Measurements from ENCODE around the gene GINS3. TPM values are rescaled to one million over a fixed set of nuclear protein-coding genes. Genes with fewer than 3 reads are reported as not detected.

GINS3 gene
- total RNA-seq, 1 experiment from 2014 or later = 11.3 TPM

- no peak overlapping the region for H3K27ac ChIP-seq
- TF ChIP-seq CTCF (conservative IDR thresholded peaks at IDR 0.05) (peak; percentile 69), EZH2 (IDR thresholded peaks at IDR 0.05; ENCODE audit: low read depth) (no peak)
- H3K9me3 ChIP-seq (ENCODE audit: insufficient read depth, low read depth) = no peaks in the 10 kb centered on the region
- CTCF ChIA-PET = no interaction called here
- H3K4me3 ChIP-seq = no peak overlapping the region
- H3K79me2 ChIP-seq (ENCODE audit: low read depth) = no peaks in the 10 kb centered on the region
- no peaks in the 10 kb centered on the region for H3K27me3 ChIP-seq (ENCODE audit: insufficient read depth, low read depth)
- DNase-seq = no peak
- H4K20me1 ChIP-seq (ENCODE audit: insufficient read depth) = no peaks in the 10 kb centered on the region
- 0 out of 2 replicates have a peak, but pooled peaks cover 4% of the 10 kb centered on the region for H3K4me1 ChIP-seq (replicated peaks; ENCODE audit: insufficient read depth)
- no peak overlapping the region for H2AFZ ChIP-seq
- H3K9me2 ChIP-seq (ENCODE audit: insufficient read depth) = no peaks in the 10 kb centered on the region; the same call in 1 of the 2 replicates
- H3K4me2 ChIP-seq = no peak overlapping the region
- no TSS peak for BruUV-seq (replicated peaks)
- no peaks in the 10 kb centered on the region for H3K36me3 ChIP-seq (ENCODE audit: low read depth)
- intact Hi-C loops (cut with micrococcal nuclease; ENCODE audit: unreplicated experiment) = loop anchor here (2.0 kb wide), 1 partner anchor 141 kb away; no protein-coding TSS in a partner anchor
- H3F3A ChIP-seq (ENCODE audit: insufficient read depth, low read depth) = no peaks in the 10 kb centered on the region
- POLR2A ChIA-PET (ENCODE audit: unreplicated experiment) = no interaction called here
Measured at GRCh38 chr16:58345574-58346354, 46.5 kb upstream of the GINS3 start.

- ChIA-PET POLR2A (ENCODE audit: unreplicated experiment) (no interaction called here), CTCF (no interaction called here)
- H4K20me1 ChIP-seq (ENCODE audit: insufficient read depth) = no peaks in the 10 kb centered on the region
- H3K4me3 ChIP-seq = no peak overlapping the region
- TF ChIP-seq CTCF (conservative IDR thresholded peaks at IDR 0.05) (no peak), EZH2 (IDR thresholded peaks at IDR 0.05; ENCODE audit: low read depth) (no peak)
- no peak for DNase-seq
- H3K4me2 ChIP-seq = no peak overlapping the region
- BruUV-seq (replicated peaks) = no TSS peak
- H3F3A ChIP-seq (ENCODE audit: insufficient read depth, low read depth) = no peaks in the 10 kb centered on the region
- intact Hi-C loops (cut with micrococcal nuclease; ENCODE audit: unreplicated experiment) = no loop called here
- H3K9me2 ChIP-seq (ENCODE audit: insufficient read depth) = peaks cover 3% of the 10 kb centered on the region; the same call in 1 of the 2 replicates
- 0 out of 2 replicates have a peak, but pooled peaks cover 4% of the 10 kb centered on the region for H3K4me1 ChIP-seq (replicated peaks; ENCODE audit: insufficient read depth)
- H3K9me3 ChIP-seq (ENCODE audit: insufficient read depth, low read depth) = no peaks in the 10 kb centered on the region
- no peak overlapping the region for H3K27ac ChIP-seq
- H3K79me2 ChIP-seq (ENCODE audit: low read depth) = no peaks in the 10 kb centered on the region
- no peaks in the 10 kb centered on the region for H3K27me3 ChIP-seq (ENCODE audit: insufficient read depth, low read depth)
- no peaks in the 10 kb centered on the region for H3K36me3 ChIP-seq (ENCODE audit: low read depth)
- H2AFZ ChIP-seq = no peak overlapping the region
Measured at GRCh38 chr16:58346831-58347371, 45.4 kb upstream of the GINS3 start.

GRCh38 chr16:58348986-58349385 lies 43.3 kb upstream of the GINS3 start:
- Histone ChIP-seq H3F3A (ENCODE audit: insufficient read depth, low read depth) (no peaks in the 10 kb centered on the region), H3K36me3 (ENCODE audit: low read depth) (no peaks in the 10 kb centered on the region), H3K9me3 (ENCODE audit: insufficient read depth, low read depth) (no peaks in the 10 kb centered on the region), H4K20me1 (ENCODE audit: insufficient read depth) (no peaks in the 10 kb centered on the region), H3K79me2 (ENCODE audit: low read depth) (no peaks in the 10 kb centered on the region), H3K27me3 (ENCODE audit: insufficient read depth, low read depth) (no peaks in the 10 kb centered on the region), H3K4me3 (no peak overlapping the region), H3K4me2 (no peak overlapping the region), H3K27ac (no peak overlapping the region), H2AFZ (no peak overlapping the region), H3K4me1 (replicated peaks; ENCODE audit: insufficient read depth) (0 out of 2 replicates have a peak, but pooled peaks cover 4% of the 10 kb centered on the region), H3K9me2 (ENCODE audit: insufficient read depth) (0 out of 2 replicates have a peak, but pooled peaks cover 3% of the 10 kb centered on the region)
- intact Hi-C loops (cut with micrococcal nuclease; ENCODE audit: unreplicated experiment) = no loop called here
- no peak for DNase-seq
- ChIA-PET CTCF (no interaction called here), POLR2A (ENCODE audit: unreplicated experiment) (no interaction called here)
- TF ChIP-seq CTCF (conservative IDR thresholded peaks at IDR 0.05) = no peak
- TF ChIP-seq EZH2 (IDR thresholded peaks at IDR 0.05; ENCODE audit: low read depth) = no peak
- no TSS peak for BruUV-seq (replicated peaks)

All from PC-9 (cell line).